IPS-18c (cell line): ENCODE results near the gene PARD3B.

Experiments used
- H3K4me3 ChIP-seq: 2 replicates; pipeline ENCODE4 v1.7.0; 2013; ENCODE audit warnings: low read depth, mild to moderate bottlenecking, low read length, moderate library complexity; ENCODE audit not compliant: insufficient read depth
- H3K9me3 ChIP-seq: one replicate; pipeline ENCODE4 v1.6.1; 2013; ENCODE audit warnings: mild to moderate bottlenecking, low read length, moderate library complexity; ENCODE audit not compliant: control insufficient read depth, insufficient read depth

The PARD3B gene

GRCh38 chr2:205145888-205146287 is 600.6 kb downstream of the PARD3B start:
- Histone ChIP-seq H3K9me3 (no peaks in the 10 kb centered on the region), H3K4me3 (no peak overlapping the region)

- Histone ChIP-seq H3K4me3 (no peak overlapping the region), H3K9me3 (no peaks in the 10 kb centered on the region)
Observed at GRCh38 chr2:205148755-205149154, 603.5 kb downstream of the PARD3B start.

GRCh38 chr2:205156457-205156856 is 611.2 kb downstream of the PARD3B start:
- Histone ChIP-seq H3K9me3 (no peaks in the 10 kb centered on the region), H3K4me3 (no peak overlapping the region)

GRCh38 chr2:205158404-205158803 is 613.1 kb downstream of the PARD3B start:
- H3K4me3 ChIP-seq, result no peak overlapping the region
- no peaks in the 10 kb centered on the region for H3K9me3 ChIP-seq

GRCh38 chr2:205161156-205161839 is 616.0 kb downstream of the PARD3B start:
- no peak overlapping the region for H3K4me3 ChIP-seq
- H3K9me3 ChIP-seq, result no peaks in the 10 kb centered on the region

- no peaks in the 10 kb centered on the region for H3K9me3 ChIP-seq
- no peak overlapping the region for H3K4me3 ChIP-seq
Observed at GRCh38 chr2:205166745-205167144, 621.5 kb downstream of the PARD3B start.

GRCh38 chr2:205169012-205169411 is 623.7 kb downstream of the PARD3B start:
- no peaks in the 10 kb centered on the region for H3K9me3 ChIP-seq
- H3K4me3 ChIP-seq, result no peak overlapping the region

GRCh38 chr2:205169464-205169863 is 624.2 kb downstream of the PARD3B start:
- H3K9me3 ChIP-seq, result no peaks in the 10 kb centered on the region
- H3K4me3 ChIP-seq, result no peak overlapping the region

GRCh38 chr2:205170399-205170798 is 625.1 kb downstream of the PARD3B start:
- Histone ChIP-seq H3K9me3 (no peaks in the 10 kb centered on the region), H3K4me3 (no peak overlapping the region)

GRCh38 chr2:205171261-205171940 is 626.1 kb downstream of the PARD3B start:
- Histone ChIP-seq H3K9me3 (no peaks in the 10 kb centered on the region), H3K4me3 (no peak overlapping the region)

GRCh38 chr2:205175831-205176230 is 630.6 kb downstream of the PARD3B start:
- Histone ChIP-seq H3K4me3 (no peak overlapping the region), H3K9me3 (no peaks in the 10 kb centered on the region)

- no peaks in the 10 kb centered on the region for H3K9me3 ChIP-seq
- no peak overlapping the region for H3K4me3 ChIP-seq
Observed at GRCh38 chr2:205176546-205176945, 631.3 kb downstream of the PARD3B start.

GRCh38 chr2:205177546-205177945 is 632.3 kb downstream of the PARD3B start:
- no peaks in the 10 kb centered on the region for H3K9me3 ChIP-seq

GRCh38 chr2:205180730-205181129 is 635.5 kb downstream of the PARD3B start:
- H3K4me3 ChIP-seq, result no peak overlapping the region
- H3K9me3 ChIP-seq, result peaks cover 4% of the 10 kb centered on the region

More at GRCh38 chr2:205177546-205177945, 632.3 kb downstream of the PARD3B start:
- H3K4me3 ChIP-seq, result no peak overlapping the region

- H3K9me3 ChIP-seq, result peaks cover 4% of the 10 kb centered on the region
- no peak overlapping the region for H3K4me3 ChIP-seq
Observed at GRCh38 chr2:205187731-205188130, 642.5 kb downstream of the PARD3B start.

GRCh38 chr2:205188239-205189138 is 643.2 kb downstream of the PARD3B start:
- Histone ChIP-seq H3K4me3 (no peak overlapping the region), H3K9me3 (peaks cover 4% of the 10 kb centered on the region)

GRCh38 chr2:205189301-205189700 is 644.0 kb downstream of the PARD3B start:
- H3K9me3 ChIP-seq, result no peaks in the 10 kb centered on the region
- H3K4me3 ChIP-seq, result no peak overlapping the region

GRCh38 chr2:205190528-205190927 is 645.3 kb downstream of the PARD3B start:
- no peak overlapping the region for H3K4me3 ChIP-seq
- H3K9me3 ChIP-seq, result no peaks in the 10 kb centered on the region
